Measurements from ENCODE around the gene MAN2A2.

Gene MAN2A2

GRCh38 chr15:90970274-90970673 lies 67.2 kb downstream of the MAN2A2 start:
- FAIRE-seq, result no peak

GRCh38 chr15:90972133-90972532 lies 69.0 kb downstream of the MAN2A2 start:
- FAIRE-seq, result no peak

All from islet of Langerhans (tissue), 1 donor.